GM18868 (cell line): ENCODE measurements around the gene HTRA1.

Source experiments
- ATAC-seq: cut with Tn5 transposase; IDR thresholded peaks from one replicate; pipeline ENCODE4 v1.9.1; 2021; ENCODE audit warnings: mild to moderate bottlenecking, moderate library complexity; ENCODE audit not compliant: unreplicated experiment

HTRA1 gene

GRCh38 chr10:122454603-122455080 is 6.7 kb upstream of the HTRA1 start, which contains the start of gene ARMS2:
TSS of gene ARMS2 (plus strand) at chr10:122454653. CDS start at chr10:122454728, 75 bp downstream.
- ATAC-seq = no peak

- ATAC-seq = no peak
Measured at GRCh38 chr10:122455376-122456079, 5.8 kb upstream of the HTRA1 start.

- no peak for ATAC-seq
Measured at GRCh38 chr10:122457934-122458333, 3.4 kb upstream of the HTRA1 start.

- no peak for ATAC-seq
Measured at GRCh38 chr10:122458693-122459092, 2.7 kb upstream of the HTRA1 start.

GRCh38 chr10:122459561-122460273 is 1.6 kb upstream of the HTRA1 start:
- no peak for ATAC-seq

DNA sequence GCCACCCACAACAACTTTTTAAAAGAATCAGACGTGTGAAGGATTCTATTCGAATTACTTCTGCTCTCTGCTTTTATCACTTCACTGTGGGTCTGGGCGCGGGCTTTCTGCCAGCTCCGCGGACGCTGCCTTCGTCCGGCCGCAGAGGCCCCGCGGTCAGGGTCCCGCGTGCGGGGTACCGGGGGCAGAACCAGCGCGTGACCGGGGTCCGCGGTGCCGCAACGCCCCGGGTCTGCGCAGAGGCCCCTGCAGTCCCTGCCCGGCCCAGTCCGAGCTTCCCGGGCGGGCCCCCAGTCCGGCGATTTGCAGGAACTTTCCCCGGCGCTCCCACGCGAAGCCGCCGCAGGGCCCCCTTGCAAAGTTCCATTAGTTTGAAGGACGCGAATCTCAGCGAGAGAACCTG is 461 bp upstream of the HTRA1 start:
- ATAC-seq = no peak

GRCh38 chr10:122461729-122462532 is 578 bp downstream of the HTRA1 start:
- no peak for ATAC-seq

DNA sequence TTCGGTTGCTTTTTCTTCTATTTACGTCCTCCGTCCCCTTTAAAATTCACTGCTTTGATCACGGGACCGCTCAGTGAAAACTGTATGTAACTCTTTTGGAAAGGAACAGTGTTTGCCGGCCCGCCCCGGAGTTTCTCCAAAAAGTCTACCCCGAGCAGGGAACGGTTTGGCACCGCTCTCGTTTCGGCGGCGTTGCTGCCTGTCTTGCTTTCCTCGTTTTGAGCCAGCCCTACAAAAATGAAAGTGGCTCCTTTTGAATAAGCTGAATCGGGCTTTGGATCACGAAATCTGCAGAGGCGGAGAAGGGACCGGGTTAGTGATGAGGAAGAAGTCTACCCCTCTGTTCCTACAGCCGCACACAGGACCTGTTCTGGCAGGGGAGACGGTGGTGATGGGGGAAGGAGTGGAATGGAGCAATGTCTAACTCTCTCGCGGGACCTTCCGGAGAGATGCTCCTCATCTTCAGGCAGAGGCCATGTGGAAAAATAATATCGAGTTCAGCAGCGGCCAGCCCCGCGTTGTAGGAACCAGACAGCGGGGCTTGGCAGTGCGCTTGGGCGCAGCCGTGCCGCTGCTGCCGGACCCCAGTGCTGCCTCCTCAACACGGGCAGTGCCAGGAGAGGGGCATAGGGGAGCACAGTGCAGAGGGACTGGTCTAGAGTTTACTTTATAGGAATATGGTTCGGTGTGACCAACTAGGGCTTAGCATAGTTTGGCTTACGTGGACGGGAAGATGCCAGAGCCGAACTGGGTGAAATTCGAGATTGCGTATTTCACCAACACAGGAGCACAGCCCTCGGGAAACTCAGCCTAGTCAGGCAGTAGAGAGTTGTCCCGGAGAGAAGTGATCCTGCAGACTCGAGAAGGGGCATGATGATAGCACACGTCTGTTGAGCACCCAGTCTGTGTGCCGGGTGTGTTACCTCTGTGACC is 1.4 kb downstream of the HTRA1 start:
- ATAC-seq = no peak

DNA sequence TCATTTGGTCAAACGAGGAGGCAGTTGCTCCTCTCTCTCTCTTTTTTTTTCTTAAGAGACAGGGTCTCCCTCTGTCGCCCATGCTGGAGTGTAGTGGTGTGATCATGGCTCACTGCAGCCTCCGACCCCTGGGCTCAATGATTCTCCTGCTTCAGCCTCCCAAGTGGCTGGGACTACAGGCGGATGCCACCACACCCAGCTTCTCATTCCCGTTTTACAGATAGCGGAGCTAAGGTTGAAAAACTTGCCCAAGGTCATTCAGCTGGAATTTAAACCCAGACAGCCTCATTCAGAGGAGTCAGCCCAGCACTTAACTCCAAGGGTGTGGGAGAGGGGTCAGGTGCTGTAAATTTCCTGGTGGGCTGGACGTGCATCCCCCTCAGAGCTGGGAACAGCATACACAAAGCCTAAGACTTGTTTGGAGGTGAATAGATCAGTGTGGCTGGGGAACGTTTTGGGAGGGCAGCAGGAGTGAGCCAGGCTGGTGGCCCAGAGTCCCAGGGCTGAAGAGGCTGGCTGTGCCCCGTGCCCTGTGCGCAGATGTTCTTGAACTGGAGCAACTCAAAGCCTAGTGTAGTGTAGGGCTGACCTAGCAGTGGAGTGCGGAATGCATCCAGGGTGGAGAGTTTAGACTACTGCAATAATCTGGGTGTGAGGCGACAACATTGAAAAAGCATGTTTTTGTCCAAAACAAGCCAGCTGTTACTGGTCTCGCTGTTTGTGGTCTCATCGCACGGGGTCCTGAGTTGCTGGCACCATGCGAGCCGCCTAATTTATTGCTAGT is 2.3 kb downstream of the HTRA1 start:
- no peak for ATAC-seq

GRCh38 chr10:122464250-122464510 is 2.8 kb downstream of the HTRA1 start:
- ATAC-seq = no peak

- no peak for ATAC-seq
Measured at GRCh38 chr10:122464586-122464985, 3.2 kb downstream of the HTRA1 start.

GRCh38 chr10:122465401-122466040 is 4.2 kb downstream of the HTRA1 start:
- no peak for ATAC-seq

DNA sequence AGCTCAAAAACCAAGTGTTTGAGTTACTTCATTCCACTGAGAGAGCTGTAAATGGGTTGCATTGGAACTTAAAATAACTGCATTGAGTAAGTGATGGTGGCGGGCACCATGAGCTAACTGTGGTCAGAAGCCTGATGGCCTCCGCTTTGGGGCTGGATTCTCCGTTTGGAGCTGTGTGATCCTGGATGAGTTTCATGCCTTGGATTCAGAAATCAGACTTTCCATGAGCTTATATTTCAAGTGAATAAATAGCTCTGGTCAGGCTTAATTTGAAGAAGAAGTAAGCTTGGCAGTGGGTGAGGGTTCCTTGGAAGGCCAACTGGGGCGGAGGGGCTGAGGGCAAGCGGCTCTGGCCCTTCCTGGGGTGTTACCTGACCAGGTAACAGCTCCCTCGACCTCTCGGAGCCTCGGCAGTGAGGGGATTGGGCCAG is 5.6 kb downstream of the HTRA1 start:
- no peak for ATAC-seq

- ATAC-seq = no peak
Measured at GRCh38 chr10:122467701-122468100, 6.3 kb downstream of the HTRA1 start.

DNA sequence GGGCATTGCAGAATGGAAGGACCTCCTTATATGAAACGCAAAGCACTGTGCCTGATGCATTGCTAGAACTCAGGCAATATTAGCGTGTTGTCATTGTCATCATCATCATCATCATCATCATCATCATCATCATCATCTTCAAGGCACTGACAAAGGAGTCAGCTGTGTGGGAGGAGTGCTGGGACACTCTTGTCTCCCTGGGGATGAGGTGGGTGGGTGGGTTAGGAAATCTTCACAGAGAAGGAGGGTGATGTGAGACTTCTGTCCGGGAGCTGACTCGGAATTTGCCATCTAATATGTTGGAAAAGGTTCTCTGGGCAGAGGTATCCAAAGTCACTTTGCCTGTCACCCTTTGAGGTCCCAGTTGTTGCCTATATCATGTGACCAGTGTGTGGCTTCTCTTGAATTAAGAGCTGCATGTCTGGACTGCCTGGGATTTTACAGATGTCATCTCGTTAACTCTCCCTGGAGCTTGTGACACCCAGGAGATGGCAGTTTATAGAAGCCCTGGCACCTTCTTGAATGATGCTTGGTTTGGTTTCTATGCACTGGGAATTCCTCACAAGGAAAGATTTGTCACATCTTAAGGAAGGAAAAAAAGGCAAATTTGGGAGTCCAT is 7.1 kb downstream of the HTRA1 start:
- no peak for ATAC-seq

GRCh38 chr10:122468926-122469781 is 7.8 kb downstream of the HTRA1 start:
- ATAC-seq = no peak

- no peak for ATAC-seq
Measured at GRCh38 chr10:122469848-122470247, 8.5 kb downstream of the HTRA1 start.
